ENCODE data around the gene GRK5.
A peak's percentile ranks its signal among the peaks of the same experiment; 100 is the strongest.

Gene GRK5

DNA sequence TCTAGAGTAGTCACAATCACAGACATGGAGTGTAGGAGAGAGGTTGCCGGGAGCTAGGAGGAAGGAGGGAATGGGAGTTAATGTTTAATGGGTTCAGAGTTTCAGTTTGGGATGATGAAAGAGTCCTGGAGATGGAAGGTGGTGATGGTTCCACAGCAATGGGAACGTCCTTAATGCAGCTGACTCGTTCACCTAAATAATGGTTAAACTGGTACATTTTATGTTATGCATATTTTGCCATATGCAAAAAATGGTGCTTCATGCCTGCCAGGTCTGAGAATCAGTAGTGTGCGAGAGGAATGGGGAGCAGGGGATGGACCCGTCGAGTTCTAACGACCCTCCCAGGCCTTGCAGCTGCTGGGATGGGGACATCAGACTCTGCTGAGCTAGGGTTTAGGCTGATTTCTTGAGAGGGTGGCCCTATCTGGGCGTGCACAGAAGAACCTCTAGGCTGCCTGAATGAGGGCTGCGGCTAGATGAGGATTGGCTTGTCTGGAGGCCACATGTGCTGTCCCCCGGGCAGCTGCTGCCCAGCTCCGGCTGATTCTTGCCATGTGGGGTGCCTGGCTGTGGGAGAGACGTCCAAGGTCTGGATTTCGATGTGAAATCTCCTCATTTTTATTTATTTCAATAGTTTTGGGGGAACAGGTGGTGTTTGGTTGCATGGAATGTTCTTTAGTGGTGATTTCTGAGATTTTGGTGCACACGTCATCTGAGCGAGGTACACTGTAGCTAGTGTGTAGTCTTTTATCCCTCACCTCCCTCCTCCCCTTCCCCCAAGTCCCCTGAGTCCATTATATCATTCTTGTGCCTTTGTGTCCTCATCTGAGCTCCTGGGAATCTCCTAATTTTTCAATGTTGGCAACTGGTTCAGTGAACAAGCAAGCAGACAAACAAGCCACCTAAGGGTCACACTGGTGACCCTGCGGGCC is 116.0 kb downstream of the GRK5 start:
- DNase-seq = no peak

DNA sequence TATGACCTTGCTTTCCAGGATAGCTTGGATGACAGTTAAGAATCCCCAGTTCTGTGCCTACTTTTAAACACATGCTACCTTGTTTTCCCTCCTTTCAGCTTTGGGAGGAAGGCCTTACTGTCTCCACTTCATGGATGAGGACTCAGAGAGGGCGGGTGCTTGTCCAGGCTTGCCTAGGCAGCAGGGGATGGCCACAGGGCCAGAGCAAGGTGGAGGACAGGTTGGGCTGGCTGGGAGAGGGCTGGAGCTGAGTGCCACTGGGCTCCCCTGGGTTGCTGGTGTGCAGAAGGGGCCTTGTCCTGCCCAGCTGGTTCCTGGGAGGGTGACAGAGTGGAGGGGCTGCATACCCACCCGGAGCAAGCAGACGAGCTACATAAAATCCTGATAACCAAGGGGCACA is 117.8 kb downstream of the GRK5 start:
- DNase-seq = no peak

DNA sequence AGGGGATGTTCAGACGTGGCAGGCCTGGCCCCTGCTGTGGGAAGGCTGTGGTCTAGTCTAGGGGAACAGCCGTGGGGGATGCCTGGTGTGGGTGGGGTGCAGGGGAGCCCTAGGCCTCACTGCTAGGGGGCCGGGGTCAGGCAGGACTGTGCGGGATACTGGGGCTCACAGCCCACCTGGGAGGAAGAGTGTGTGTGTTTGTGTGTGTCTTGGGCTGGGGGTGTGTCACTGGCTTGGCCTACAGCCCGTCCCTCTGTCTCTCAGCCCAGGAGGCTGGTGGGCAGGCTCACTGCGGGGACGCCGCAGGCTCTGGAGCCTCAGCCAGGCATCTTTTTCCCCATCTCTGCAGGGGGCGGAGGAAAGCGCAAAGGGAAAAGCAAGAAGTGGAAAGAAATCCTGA is 118.8 kb downstream of the GRK5 start:
- no peak for DNase-seq

DNA sequence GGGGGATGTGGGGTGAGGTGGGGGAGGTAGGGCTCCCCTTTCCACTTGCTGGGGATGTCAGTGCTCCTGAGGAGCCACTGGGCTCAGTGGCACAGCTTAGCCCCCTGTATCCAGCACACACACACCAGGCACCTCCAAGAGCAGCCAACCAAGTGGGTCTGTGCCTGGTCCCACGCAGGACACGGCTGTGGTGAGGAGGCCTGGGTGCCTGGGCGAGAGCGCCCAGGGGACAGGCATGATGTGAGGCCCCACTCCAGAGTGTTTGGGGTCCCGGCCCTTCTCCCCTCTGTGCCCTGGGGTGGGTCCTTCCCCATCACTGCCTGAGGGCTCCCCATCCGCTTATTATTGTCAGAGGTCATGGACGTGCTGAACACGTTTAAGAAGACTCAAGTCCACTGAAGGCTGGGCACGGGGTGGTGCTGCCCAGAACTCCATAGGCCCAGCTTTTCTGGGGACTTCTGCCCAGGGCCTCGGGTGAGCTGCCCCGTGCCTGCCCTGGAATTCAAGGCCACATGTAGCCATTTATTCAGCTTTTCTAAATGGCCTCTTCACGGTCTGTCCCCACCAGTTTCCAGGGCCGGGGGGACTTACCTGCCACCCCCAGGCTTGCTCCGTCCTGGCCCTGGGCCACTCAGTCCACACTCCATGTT is 119.8 kb downstream of the GRK5 start:
- no peak for DNase-seq

DNA sequence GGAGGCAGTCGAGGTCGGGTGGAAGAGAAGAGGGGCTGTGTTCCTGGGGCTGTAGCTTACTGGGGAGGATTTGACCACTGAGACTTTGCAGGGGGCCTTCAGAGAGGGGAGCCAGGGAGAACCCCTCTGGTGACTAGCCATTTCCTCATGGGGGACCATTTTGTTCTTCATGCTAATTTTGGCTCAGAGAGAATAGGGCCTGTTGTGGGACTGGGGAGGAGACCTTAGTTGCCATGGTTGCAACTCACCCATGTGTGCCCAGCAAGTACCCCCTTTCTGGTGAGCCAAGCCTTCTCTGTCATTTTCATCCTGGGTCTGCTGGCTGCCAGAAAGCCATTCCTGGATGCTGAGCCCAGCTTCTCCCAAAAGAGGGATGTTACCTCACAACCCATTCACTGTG is 120.9 kb downstream of the GRK5 start:
- no peak for DNase-seq

DNA sequence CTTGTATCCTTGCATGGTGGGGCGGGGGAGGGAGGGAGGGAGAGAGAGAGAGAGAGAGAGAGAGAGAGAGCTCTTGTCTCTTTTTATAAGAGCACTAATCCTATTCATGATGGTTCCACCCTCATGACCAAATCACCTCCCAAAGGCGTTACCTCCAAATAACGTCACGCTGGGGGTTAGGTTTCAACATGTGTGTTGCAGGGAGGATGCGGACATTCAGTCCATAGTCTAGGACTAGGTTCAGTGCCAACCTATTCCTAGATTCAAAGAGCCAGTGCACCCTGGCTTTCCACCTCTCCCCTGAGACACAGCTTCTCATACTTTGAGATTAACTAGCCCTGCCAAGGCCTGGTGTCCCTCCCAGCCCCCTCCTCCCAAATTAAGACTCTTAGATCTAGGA is 123.0 kb downstream of the GRK5 start:
- no peak for DNase-seq

DNA sequence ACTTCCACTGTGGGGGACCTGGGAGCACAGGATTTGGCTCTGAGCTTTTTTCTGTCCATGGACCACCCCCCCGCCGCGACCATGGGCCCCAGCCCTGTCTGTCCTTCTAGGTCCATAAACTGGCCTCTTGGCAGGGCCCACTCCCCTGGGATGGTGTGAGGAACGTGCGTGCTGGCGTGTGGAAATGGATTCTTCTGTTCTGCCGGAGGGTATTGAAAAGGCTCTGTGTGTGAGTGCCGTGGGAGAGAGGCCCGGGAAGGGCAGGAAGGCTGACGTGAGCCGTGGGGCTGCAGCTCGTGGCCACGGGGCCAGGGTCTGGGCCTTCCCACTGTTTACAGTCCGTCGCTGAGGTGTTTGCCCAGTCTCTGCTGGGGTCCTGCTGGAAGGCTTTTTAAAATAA is 123.7 kb downstream of the GRK5 start:
- no peak for DNase-seq

DNA sequence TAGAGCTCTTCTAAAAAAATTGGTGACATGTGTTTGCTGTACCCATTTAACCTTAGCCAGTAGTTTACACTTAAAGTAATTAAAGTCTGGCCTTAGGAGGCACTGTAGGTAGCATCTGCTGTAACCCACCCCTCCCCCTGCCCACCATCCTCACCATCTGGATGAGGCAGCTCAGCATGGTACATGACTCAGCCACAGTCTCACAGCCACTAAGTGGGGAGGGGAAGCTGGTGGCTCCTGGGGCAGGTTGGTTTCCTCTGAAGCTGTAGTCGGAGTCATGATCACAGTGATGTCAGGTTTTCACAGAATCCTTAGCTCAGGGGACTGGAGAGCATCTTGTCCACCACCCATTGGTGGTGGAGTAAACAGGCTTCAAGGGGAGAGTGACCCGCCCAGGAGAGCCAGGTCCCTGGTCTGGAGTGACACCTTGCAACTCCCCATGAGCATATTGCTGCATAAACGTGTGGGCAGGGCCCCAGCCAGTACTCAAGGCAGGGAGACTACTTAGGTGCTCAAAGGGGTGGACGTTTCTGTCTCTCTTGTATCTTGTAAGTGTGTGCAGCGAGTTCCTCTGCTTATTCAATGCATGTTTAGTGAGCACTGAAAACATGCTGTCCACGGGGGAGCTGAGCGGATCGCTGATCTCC is 125.9 kb downstream of the GRK5 start:
- DNase-seq = no peak

DNA sequence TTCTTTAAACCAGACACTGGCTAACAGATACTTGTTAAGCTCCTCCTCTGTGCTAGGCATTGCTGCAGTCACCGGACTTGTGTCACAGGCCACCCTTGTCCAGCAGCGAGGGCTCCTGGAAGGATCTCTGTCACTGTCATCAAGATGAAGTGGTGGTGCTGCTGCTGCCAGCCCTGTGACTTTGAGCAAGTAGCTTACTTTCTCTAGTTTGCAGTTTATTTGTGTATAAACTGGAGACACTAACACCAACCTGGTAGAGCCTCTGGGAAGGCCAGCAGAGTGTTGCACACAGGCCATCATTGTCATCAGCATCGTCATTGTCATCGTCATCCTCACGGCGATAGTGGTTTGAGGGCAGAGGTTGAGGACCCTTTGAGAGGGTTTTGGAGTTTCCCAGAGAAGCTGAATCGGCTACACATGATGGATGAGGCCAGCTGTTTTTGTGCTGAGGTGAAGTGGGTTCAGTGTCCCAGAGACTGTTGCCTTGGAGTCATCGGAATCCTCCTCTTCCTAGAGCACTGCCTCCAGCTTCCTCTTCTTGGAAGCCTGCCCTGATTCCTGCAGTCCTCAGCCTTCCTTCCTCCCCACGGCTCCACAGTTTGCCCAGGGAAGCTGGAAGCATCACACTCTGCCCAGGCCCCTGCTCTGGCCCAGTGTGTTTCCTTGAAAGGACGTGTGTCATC is 128.4 kb downstream of the GRK5 start:
- DNase-seq = no peak

DNA sequence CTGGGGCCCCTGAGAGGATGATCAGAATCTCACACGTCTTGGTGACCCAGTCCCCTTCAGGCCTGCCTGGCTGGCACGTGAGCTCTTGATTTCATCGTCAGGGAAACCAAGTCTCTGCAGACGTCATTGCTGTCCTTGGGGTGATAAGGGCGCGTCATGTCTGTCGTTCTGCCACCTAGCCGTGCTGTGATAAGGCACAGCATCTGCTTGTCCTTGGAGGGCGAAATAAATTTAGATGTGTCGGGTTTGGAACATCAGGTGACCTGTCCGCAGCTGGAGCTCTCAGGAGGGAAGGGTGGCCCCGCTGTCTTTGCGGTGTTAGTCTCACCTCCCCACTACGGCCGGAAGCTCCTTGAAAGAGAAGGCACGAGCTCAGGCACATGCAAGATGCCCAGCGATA is 129.2 kb downstream of the GRK5 start:
- no peak for DNase-seq

DNA sequence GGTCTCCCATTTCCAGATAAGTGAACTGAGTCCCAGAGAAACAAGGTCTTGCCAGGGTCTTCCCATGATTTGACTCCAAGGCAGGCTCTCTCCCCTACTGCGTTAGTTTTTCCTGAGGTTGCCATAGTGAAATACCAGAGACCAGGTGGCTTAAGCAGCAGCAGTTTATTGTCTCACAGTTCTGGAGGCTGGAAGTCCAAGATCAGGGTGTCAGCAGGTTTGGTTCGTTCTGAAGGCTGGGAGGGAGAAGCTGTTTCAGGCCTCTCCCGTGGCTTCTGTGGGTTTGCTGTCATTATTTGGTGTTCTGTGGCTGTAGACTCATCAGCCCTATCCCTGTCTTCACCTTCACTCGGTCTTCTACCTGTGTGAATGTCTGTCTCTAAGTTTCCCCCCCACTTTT is 129.9 kb downstream of the GRK5 start:
- DNase-seq = no peak

DNA sequence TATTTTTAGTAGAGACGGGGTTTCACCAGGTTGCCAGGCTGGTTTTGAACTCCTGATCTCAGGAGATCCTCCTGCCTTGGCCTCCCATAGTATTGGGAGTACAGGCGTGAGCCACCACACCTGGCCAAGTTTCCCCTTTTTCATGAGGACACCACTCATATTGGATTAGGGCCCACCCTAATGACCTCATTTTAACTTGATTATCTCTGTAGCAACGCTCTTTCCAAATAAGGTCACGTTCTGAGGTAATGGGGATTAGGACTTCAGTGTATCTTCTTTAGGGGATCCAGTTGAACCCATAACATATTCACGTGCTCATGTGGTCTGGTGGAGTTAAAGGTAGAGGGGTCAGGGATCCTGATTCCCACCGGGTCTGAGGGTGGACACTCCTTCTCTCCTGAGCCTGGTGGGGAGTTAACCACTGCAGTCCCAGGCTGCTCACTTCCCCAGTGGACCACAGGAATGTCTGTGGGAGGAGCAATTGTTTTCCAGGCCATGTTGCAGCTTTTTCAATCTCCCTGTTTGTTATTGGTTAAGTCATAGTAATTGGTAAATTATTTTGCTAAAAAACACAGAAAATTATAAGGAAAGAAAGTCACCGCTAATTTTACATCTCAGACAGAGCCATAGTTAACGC is 130.5 kb downstream of the GRK5 start:
- DNase-seq = peak; percentile 23

DNA sequence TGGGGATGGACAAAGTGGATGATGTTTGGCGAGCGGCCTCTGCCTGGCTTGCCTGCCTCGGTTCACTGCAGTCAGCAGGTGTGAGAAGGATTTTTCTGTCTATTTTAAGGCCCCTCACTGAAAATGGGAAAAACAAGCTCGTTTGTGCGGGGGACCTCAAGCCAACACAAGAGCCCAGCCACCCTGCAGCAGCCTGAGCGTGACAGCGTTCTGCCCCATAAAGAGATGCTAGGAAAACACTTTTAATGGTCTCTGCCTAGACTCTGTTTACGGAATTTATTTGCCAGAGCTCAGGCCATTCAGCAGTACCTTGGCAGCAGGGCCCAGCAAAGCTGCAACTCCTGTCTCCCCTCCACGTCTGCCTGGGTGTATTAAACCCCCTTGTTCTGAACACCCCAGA is 131.7 kb downstream of the GRK5 start:
- DNase-seq = no peak

DNA sequence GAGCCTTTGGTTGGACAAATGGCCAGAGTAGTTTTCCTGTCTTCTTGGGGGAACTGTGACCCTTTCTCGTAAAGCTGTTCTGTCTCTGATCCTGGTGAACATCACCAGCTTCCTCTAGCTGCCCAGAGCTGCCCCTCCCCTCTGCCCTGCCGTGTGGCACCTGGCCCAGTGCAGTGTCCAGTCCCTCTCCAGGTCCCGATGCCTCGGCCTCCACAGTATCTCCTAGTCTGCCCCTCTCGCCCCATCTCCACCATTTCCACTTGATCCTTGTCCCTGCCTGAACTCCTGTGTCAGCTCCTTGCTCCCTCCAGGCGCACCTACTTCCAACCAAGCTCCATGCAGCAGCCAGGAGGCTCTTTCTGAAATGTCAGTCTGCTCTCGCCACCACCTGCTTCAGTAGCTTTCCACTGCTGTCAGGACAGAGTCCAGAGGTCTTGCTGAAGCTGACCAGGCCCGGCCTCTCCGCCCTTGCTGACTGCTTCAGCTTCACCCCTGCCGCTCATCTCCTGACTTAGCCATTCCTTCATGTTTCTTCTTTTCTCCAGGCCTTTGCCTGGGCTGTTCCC is 133.6 kb downstream of the GRK5 start:
- no peak for DNase-seq

DNA sequence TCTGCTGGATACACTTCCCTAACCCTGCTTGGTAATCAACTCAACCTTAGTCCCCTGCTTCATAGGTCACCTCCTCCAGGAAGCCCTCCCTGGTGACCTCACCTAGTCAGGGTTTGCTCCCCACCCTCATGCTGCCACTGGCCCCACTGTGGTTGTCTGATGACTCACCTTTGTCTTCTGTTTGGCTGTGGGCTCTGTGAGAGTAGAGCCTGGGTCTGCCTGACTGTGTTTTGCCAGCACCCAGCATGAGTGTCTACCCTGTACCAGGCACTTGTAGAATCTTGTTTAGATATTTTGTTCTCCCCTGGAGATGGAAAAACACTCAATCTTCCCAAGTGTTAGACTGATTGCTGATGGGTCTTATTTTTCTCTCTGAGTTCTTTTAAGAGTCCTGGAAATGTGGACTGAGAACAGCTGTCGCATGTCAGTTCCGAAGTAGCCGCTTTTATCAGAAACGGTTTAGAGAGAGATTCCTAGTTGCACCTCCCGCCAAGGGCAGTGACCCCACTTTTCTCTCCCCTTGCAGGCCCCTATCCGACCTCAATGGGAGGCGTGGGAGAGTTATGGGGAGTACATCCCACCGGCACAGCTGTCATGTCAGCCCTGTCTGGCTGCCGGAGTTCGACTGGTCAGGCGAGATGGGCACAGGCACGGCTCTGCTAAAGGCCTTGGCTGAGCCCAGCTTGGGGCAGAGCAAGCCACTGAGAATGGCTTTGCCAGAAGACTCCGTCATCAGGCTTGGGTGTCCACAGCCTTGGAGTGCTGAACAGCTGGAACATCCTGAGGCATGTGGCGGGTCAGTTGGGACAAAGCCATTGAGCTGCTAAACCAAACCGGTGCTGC is 134.3 kb downstream of the GRK5 start:
- peak; percentile 75 for DNase-seq

DNA sequence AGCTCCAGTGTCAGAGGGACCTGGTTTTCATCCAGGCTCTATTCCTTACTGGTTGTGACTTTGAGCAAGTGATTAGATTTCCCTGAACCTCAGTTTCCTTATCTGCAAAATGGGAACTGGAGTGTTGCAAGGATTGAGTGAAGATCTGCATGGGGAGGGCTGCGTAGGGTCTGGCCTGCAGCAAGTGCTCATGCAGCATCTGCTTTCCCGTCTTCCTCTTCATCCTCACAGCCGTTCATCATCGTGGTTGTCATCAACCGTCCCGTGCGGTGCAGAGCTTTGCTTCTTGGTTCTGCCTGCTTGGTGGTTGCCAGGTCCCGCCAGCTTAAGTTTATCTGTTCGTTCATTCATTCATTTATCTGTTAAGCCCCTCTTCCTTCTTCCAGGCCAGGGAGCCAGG is 135.0 kb downstream of the GRK5 start:
- no peak for DNase-seq

DNA sequence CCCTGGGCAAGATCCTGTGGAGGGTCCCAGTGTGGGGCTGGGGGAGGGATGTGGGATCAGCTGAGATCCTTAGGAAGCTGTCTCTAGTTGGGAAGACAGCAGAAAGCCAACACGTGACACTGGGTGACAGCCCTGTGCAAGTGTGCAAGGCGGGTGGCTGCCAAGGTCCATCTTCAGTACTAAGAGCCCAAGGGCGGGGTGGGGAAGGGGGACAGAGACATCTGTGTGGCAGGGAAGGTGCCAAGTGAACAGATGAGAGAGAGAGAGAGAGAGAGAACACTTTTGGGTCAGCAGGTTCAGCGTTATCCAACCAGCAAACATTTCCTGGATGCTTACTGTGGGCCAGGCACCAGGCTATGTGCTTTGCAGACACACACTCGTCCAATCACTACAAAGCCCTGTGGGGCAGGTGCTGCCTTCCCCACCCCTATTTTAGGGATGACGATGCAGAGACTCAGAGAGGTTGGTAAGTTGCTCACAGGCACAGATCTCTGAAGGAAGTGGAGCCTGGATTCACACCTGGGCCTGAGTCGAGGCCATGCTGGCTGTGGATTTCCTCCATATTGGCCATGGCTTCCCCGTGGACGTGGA is 135.7 kb downstream of the GRK5 start:
- no peak for DNase-seq

DNA sequence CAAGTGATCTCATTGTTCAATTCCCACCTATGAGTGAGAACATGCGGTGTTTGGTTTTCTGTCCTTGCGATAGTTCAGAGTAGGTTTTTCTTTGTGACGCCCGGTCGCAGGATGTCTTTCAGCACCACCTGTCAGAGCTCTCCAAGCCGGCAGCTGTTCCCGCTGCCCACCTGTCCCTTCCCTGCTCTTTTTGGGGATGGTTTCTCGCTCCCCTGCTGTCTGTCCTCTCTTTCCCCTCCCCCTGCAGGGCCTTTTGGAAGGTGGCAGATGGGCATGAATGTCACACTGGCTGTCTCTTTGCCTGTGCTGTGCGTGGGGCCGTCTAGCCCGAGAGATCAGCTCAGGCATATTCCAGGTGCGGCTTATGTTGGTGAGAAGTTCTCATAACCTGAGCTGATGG is 137.0 kb downstream of the GRK5 start:
- no peak for DNase-seq

DNA sequence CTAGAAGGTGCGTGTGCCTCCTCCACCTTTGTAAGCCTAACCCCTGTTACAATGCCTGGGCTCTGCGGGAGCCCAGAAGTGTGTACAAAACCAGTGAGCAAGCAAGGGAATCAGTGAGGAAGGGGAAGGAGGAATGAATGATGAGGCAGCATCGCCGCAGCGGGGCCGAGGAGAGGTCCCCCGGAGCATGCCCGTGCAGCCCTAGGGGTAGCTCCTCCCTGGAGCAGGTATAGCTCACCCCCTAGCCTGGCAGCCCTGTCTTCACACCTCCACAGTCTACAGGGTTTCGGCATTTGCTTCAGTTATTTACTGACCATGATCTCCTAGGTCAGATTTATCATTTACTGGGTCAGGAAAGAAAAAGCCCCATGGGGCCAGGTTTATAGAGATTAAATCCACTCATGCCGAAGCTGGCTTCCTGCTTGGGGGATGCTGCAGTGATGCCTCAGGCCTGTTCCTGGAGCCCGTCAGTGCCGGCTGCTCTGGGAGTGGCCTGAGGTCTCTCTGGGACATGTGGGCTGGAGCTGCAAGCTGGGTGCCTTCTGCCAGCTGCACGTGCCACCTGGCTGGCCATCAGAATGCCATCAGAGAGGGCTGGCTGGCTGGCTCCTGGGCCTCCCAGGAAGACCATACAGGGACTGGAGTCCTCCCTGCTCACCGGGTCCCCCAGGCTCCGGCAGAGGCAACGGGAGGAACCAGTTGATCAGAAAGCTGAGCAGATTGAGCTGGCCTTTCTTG is 138.9 kb downstream of the GRK5 start:
- no peak for DNase-seq

DNA sequence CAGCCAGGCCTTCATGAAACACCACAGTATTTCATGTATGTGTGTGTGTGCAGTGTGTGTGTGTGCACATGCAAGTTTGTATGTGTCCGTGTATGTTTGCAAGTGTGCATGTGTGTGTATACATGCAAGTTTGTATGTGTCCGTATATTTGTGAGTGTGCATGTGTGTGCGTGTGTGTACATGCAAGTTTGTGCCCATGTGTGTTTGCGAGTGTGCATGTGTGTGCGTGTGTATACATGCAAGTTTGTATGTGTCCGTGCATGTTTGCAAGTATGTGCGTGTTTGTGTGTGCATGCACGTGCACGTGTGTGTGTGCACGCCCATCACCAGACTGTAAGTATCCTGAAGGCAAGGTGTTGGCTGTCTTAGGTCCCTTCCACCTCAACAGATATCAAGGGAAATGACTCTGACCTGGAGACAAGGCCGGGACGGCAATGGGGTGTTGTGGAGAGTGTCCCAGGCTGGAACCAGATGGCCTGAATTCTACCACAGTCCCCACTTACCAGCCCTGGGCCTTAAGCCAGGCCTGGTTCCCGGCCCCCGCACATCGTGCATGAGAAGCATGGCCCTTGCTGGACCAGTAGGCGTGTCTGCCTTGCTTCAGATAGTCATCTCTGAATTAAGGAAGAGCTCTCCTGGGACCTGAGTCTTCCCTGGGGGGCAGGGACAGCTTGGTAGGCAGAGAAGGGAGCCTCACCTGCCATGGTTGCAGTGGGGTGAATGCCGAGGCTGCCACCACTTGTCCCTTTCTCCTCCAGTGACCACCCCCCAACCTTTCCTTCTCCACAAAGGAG is 140.0 kb downstream of the GRK5 start:
- DNase-seq = no peak
